ENCODE measurements around the gene RNF225. TPM values are rescaled to one million over a fixed set of nuclear protein-coding genes. Genes with fewer than 3 reads are reported as not detected.

RNF225 gene
- total and polyA plus RNA-seq, 10 of the 15 experiments (the other 5 are each of a cell fraction or from before 2014, with no cell fraction given), result 0.27 to 0.28 TPM; not detected in 8

DNA sequence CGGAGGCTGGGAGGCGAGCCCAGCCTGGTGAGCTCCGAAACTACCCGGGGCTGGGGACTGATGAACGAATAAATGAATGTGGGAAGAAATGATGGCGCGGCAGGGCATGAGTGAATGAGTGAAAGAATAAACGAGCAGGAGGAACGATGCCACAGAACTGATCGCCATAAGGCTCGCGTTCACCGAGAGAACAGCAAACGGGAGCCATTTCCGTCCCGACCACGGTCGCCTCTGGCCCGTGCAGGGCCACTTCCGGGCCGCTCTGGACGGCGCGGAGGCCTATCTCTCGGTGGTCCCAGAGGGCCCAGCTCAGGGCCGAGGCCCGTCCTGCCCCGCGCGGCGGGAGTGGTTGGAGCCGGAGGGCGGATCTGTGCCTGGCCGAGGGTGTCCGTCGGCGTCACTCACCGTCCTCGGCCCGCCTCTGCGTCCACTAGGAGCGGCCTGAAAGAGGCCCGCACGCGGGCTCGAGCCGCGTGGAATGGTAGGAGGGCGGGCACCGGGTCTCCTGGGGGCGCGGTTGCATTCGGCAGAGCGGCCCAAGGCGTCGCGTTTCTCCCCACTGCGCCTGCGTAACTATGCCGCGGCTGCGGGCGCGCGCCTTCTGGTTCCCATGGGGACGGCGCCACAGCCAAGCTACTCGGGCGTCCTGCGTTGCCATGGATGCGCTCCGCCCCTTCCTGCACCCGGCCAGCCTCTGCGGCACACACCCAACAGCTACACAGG is 33.0 kb upstream of the RNF225 start, which contains the start of gene ZNF497 (continued):
- TF ChIP-seq, protein P1, sequence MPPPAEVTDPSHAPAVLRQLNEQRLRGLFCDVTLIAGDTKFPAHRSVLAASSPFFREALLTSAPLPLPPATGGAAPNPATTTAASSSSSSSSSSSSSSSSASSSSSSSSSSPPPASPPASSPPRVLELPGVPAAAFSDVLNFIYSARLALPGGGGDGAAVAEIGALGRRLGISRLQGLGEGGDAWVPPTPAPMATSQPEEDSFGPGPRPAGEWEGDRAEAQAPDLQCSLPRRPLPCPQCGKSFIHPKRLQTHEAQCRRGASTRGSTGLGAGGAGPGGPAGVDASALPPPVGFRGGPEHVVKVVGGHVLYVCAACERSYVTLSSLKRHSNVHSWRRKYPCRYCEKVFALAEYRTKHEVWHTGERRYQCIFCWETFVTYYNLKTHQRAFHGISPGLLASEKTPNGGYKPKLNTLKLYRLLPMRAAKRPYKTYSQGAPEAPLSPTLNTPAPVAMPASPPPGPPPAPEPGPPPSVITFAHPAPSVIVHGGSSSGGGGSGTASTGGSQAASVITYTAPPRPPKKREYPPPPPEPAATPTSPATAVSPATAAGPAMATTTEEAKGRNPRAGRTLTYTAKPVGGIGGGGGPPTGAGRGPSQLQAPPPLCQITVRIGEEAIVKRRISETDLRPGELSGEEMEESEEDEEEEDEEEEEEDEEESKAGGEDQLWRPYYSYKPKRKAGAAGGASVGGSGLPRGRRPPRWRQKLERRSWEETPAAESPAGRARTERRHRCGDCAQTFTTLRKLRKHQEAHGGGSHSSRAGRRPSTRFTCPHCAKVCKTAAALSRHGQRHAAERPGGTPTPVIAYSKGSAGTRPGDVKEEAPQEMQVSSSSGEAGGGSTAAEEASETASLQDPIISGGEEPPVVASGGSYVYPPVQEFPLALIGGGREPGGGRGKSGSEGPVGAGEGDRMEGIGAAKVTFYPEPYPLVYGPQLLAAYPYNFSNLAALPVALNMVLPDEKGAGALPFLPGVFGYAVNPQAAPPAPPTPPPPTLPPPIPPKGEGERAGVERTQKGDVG (CRISPR knock-in tag; IDR thresholded peaks at IDR 0.05), result no peak
- peak; percentile 91 for TF ChIP-seq MLLT1 (IDR thresholded peaks at IDR 0.05)
- TF ChIP-seq, protein P2, sequence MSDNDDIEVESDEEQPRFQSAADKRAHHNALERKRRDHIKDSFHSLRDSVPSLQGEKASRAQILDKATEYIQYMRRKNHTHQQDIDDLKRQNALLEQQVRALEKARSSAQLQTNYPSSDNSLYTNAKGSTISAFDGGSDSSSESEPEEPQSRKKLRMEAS (IDR thresholded peaks at IDR 0.05; ENCODE audit: low read depth, low read length), result peak; percentile 45
- TF ChIP-seq ATF7 (IDR thresholded peaks at IDR 0.05; ENCODE audit: low read depth), result 0 out of 2 replicates have a peak, but pooled peaks have one; percentile 21
- 0 out of 4 replicates have a peak, but pooled peaks of 1 of the 2 experiments have one; percentile 8 for TF ChIP-seq EP300 (IDR thresholded peaks at IDR 0.05; ENCODE audit: borderline replicate concordance in 1 of 2, control insufficient read depth in 1 of 2, low read depth in 2 of 2, low read length in 2 of 2)
- TF ChIP-seq SRF (IDR thresholded peaks at IDR 0.05; ENCODE audit: low read depth in 2 of 2, low read length in 2 of 2), result no peak
- peak; percentile 46 for TF ChIP-seq TBL1XR1 (IDR thresholded peaks at IDR 0.05; ENCODE audit: low read depth, low read length)
- no peak for TF ChIP-seq EZH2 (IDR thresholded peaks at IDR 0.05; ENCODE audit: borderline replicate concordance, control insufficient read depth, low read depth, low read length)
- TF ChIP-seq FOXK2 (IDR thresholded peaks at IDR 0.05), result peak; percentile 66; the same call in 1 of the 2 replicates
- 0 out of 2 replicates have a peak, but pooled peaks have one; percentile 45 for TF ChIP-seq CBFB (IDR thresholded peaks at IDR 0.05; ENCODE audit: low read depth)
- TF ChIP-seq NFXL1 (IDR thresholded peaks at IDR 0.05; ENCODE audit: borderline replicate concordance), result no peak
- TF ChIP-seq TAF1 (IDR thresholded peaks at IDR 0.05; ENCODE audit: borderline replicate concordance, low read depth, low read length), result peak; percentile 77; the same call in 1 of the 2 replicates
